ENCODE results near the gene HIVEP3.

GRCh38 chr1:41475346-41475745 lies 443.4 kb downstream of the HIVEP3 start:
- TF ChIP-seq CTCF (IDR thresholded peaks at IDR 0.05; ENCODE audit: borderline replicate concordance, extremely low read depth, low read length, poor library complexity, severe bottlenecking) (no peak), EZH2 (IDR thresholded peaks at IDR 0.05; ENCODE audit: borderline replicate concordance, low read depth, low read length, severe bottlenecking) (no peak)

Measured in DND-41 (cell line).